Measurements from ENCODE around the gene DAGLB.
A peak's percentile ranks its signal among the peaks of the same experiment; 100 is the strongest.
"Not testable (repeated sequence)": the region's sequence is repeated elsewhere in the genome, so short reads cannot be mapped to it uniquely, and the experiment has no call there.

DAGLB gene

DNA sequence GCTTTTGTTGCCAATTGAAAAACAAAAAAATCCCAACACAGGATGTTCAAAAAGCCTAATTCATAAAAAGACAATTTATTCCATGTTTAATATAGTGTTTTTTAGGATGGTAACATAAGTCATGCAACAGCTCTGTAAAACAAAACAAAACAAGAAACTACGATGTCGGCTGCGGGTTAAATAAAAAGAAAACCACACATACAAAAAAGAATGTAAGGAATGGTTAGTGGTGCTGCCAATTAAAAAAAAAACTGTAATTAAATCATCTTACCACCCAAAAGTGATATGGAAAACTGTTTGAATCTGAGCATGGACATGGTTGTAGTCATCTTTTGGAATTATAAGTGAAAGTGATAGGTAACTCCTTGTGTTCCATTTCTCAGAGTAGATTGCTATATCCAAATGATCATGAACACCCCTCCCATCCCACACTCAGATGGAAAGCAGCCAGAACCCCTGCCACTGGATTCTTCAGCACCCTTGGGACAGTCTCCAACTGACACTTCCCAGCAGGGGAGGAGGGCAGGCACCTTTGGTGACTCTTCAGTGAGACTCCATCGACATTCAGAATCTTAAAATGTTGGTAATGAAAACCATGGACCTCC, 14.3 kb upstream of the DAGLB start:
- DNase-seq (ENCODE audit: low read depth in 2 of 2, low spot score in 1 of 2): no peak

- DNase-seq (ENCODE audit: low read depth in 2 of 2, low spot score in 1 of 2): no peak
Measured at GRCh38 chr7:6460990-6461584, 13.3 kb upstream of the DAGLB start.

DNA sequence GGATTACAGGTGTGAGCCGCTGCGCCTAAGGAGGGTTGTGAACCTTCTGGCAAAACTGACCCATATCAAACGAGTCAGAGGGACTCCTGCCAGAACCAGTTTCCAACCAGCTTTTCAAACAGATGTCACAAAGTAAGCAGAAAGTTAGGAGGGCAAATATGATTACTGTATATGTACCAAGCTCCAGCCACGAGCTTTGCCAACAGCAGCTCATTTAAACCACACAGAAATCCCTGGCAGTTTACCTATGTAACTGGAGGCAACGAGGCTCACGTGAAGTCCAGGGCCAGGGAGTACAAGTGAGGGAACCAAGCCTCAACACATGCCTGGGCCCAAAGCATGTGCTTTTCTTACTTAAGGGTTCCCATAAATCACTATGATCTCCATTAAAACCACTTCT, 12.5 kb upstream of the DAGLB start:
- no peak for DNase-seq (ENCODE audit: low read depth in 2 of 2, low spot score in 1 of 2)

- DNase-seq (ENCODE audit: low read depth in 2 of 2, low spot score in 1 of 2): not testable (repeated sequence)
Measured at GRCh38 chr7:6458676-6459075, 10.9 kb upstream of the DAGLB start.

GRCh38 chr7:6453734-6454133, 6.0 kb upstream of the DAGLB start:
- no peak for DNase-seq (ENCODE audit: low read depth in 2 of 2, low spot score in 1 of 2)

GRCh38 chr7:6451224-6451705, 3.5 kb upstream of the DAGLB start:
- no peak for DNase-seq (ENCODE audit: low read depth in 2 of 2, low spot score in 1 of 2)

DNA sequence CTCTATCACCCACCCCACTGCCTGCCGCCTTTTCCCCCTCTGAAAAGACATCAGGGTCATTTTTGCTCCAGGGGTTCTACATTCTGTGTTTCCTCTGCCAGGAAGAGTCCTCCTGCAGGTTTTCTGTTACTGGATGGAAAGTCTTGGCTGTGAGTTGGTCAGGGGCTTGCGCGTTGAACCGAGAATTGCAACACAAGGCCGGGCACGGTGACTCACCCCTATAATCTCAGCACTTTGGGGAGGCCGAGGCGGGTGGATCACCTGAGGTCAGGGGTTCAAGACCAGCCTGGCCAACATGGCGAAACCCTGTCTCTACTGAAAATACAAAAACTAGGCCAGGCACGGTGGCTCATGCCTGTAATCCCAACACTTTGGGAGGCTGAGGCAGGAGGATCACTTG, 2.8 kb upstream of the DAGLB start:
- not testable (repeated sequence) for DNase-seq (ENCODE audit: low read depth in 2 of 2, low spot score in 1 of 2)

DNA sequence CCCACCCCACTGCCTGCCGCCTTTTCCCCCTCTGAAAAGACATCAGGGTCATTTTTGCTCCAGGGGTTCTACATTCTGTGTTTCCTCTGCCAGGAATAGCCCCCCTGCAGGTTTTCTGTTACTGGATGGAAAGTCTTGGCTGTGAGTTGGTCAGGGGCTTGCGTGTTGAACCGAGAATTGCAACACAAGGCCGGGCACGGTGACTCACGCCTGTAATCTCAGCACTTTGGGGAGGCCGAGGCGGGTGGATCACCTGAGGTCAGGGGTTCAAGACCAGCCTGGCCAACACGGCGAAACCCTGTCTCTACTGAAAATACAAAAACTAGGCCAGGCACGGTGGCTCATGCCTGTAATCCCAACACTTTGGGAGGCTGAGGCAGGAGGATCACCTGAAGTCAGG, 2.1 kb upstream of the DAGLB start:
- not testable (repeated sequence) for DNase-seq (ENCODE audit: low read depth in 2 of 2, low spot score in 1 of 2)

GRCh38 chr7:6448943-6449543, 1.3 kb upstream of the DAGLB start:
- no peak for DNase-seq (ENCODE audit: low read depth in 2 of 2, low spot score in 1 of 2)

GRCh38 chr7:6446838-6447580, 745 bp downstream of the DAGLB start:
- no peak for DNase-seq (ENCODE audit: low read depth in 2 of 2, low spot score in 1 of 2)

- DNase-seq (ENCODE audit: low read depth in 2 of 2, low spot score in 1 of 2): no peak
Measured at GRCh38 chr7:6444516-6445269, 3.1 kb downstream of the DAGLB start.

- no peak for DNase-seq (ENCODE audit: low read depth in 2 of 2, low spot score in 1 of 2)
Measured at GRCh38 chr7:6443372-6443941, 4.3 kb downstream of the DAGLB start.

DNA sequence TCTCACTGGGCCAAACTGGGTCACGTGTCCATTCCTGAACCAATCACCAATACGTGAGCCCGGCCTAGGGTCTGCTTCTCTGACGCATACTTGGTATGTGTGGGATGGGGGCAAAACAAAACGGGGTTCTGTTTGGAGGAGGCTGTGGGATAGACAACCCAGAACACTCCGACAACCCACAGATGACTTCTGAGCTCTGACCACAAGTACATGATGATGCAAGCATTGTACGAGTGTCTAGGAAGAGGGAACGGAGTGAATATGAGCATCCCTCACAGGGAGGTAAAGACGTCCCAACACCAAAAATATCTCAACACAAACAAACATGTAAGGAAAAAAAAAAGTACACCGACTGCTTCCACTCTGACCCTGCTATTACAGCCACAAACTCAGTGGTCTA, 5.6 kb downstream of the DAGLB start:
- no peak for DNase-seq (ENCODE audit: low read depth in 2 of 2, low spot score in 1 of 2)

DNA sequence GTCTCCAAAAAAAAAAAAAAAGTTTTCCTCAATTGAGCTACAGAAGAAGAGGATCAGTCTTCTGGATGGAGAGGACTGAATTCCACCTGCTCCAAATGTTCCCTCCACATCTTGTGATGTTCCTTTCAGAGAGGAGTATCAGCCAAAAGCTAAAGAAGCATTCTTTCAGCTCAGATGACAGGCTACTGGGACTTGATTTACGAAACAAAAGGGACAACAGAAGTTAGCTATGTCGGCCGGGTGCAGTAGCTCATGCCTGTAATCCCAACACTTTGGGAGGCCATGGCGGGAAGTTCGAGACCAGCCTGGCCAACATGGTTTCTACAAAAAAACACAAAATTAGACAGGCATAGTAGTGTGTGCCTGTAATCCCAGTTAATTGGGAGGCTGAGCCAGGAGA, 7.4 kb downstream of the DAGLB start:
- DNase-seq (ENCODE audit: low read depth in 2 of 2, low spot score in 1 of 2): no peak

DNA sequence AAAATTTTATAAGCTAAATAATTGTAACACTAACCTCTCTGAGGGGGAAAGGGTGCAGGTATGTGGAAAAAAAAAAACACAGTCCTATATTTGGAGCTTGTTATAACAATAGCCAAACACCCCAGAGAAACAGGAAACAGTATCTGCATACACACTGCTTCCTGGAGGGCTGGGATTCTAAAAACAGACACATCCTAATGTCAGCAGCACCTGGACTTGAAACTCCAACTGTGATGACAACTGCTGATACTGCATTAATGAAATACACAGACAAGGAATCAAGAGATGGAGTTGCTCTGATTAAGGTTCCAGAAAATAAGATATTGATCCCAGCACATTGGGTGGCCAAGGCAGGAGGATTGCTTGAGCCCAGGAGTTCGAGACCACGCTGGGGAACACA, 9.3 kb downstream of the DAGLB start:
- DNase-seq (ENCODE audit: low read depth in 2 of 2, low spot score in 1 of 2): no peak

GRCh38 chr7:6437251-6437650, 10.5 kb downstream of the DAGLB start:
- DNase-seq (ENCODE audit: low read depth in 2 of 2, low spot score in 1 of 2): no peak

- no peak for DNase-seq (ENCODE audit: low read depth in 2 of 2, low spot score in 1 of 2)
Measured at GRCh38 chr7:6436385-6436685, 11.4 kb downstream of the DAGLB start.

- peak; percentile 69 to 79 for DNase-seq (ENCODE audit: low read depth in 2 of 2, low spot score in 1 of 2)
Measured at GRCh38 chr7:6435486-6436384, 12.0 kb downstream of the DAGLB start.

GRCh38 chr7:6433784-6434615, 13.8 kb downstream of the DAGLB start:
- no peak for DNase-seq (ENCODE audit: low read depth in 2 of 2, low spot score in 1 of 2)
